Endothelial cell of umbilical vein (primary cell): Measurements from ENCODE around the gene TEX54. TPM values are rescaled to one million over a fixed set of nuclear protein-coding genes. Genes with fewer than 3 reads are reported as not detected.

Experiments used
- BruUV-seq: library from RNA; stranded (reverse); fragments of 400-500 nt; replicated peaks from 2 replicates; lab custom pipeline; 2021; lab: Mats Ljungman, UMichigan
- CTCF ChIA-PET: fragments of 300-600, 350-600 bp; sonication (Branson Sonifier 250); formaldehyde crosslinking; loops from one replicate; lab custom pipeline; 2021; ENCODE audit warnings: antibody characterized with exemption, inconsistent platforms; lab: Charles Lee
- POLR2A ChIA-PET: fragments of 300-600, 350-600 bp; sonication (Branson Sonifier 250); formaldehyde crosslinking; loops from one replicate; lab custom pipeline; 2021; ENCODE audit warnings: antibody characterized with exemption, inconsistent platforms; lab: Charles Lee
- DNase-seq: peaks from one replicate; pipeline ENCODE4 v3.0.0-alpha.2; 2011; ENCODE audit warnings: low read depth, low spot score
- FAIRE-seq: peaks from 2 replicates; lab custom pipeline; 2011; peaks lifted over from hg19 to GRCh38; lab: Jason Lieb, UNC
- H2AFZ ChIP-seq: 2 replicates; pipeline ENCODE4 v1.6.0; 2012; ENCODE audit warnings: low read depth, low read length, control low read depth, inconsistent platforms
- H3K27ac ChIP-seq: 2 replicates; pipeline ENCODE4 v1.5.1; 2011; ENCODE audit warnings: low read depth, mild to moderate bottlenecking, control low read depth, low read length, moderate library complexity; ENCODE audit not compliant: insufficient read depth
- H3K27me3 ChIP-seq, 2 experiments: 2 replicates each; pipeline versions ENCODE4 v1.6.0 to v1.6.1; 2011; ENCODE audit warnings: low read length in 2 of 2, mixed read lengths in 1 of 2; ENCODE audit not compliant: control insufficient read depth in 2 of 2, insufficient read depth in 2 of 2
- H3K36me3 ChIP-seq, 2 experiments: 2 replicates in 1 of 2; 3 replicates in 1 of 2; pipeline ENCODE4 v1.5.1; 2011; ENCODE audit warnings: low read length in 2 of 2, mild to moderate bottlenecking in 1 of 2, moderate library complexity in 1 of 2; ENCODE audit not compliant: control insufficient read depth in 2 of 2, insufficient read depth in 2 of 2; ENCODE audit errors: extremely low read depth in 1 of 2
- H3K4me1 ChIP-seq: 3 replicates; pipeline ENCODE4 v1.5.1; 2011; ENCODE audit warnings: mild to moderate bottlenecking, low read length; ENCODE audit not compliant: control insufficient read depth, insufficient read depth; ENCODE audit errors: extremely low read depth
- H3K4me2 ChIP-seq: 2 replicates; pipeline ENCODE4 v1.6.1; 2011; ENCODE audit warnings: low read length, control low read depth, mixed read lengths; ENCODE audit not compliant: insufficient read depth
- H3K4me3 ChIP-seq, 3 experiments: fragments of 200-600 bp in 1 of 3; sonication (generic), shearing (Covaris generic) in 1 of 3; replicated peaks in 1 of 3; 2 replicates each; pipeline ENCODE4 v1.5.1; 2011 to 2016; ENCODE audit warnings: control low read depth in 3 of 3, low read length in 3 of 3, mild to moderate bottlenecking in 2 of 3, inconsistent platforms in 1 of 3, low read depth in 1 of 3, moderate library complexity in 1 of 3; ENCODE audit not compliant: insufficient read depth in 1 of 3
- H3K79me2 ChIP-seq: 2 replicates; pipeline ENCODE4 v1.6.0; 2012; ENCODE audit warnings: low read length, inconsistent platforms; ENCODE audit not compliant: control insufficient read depth, insufficient read depth
- H3K9ac ChIP-seq: replicated peaks from 2 replicates; pipeline ENCODE3; 2011; ENCODE audit warnings: low read length, control low read depth; ENCODE audit not compliant: insufficient read depth; ENCODE audit errors: extremely low read depth
- H3K9me1 ChIP-seq: replicated peaks from 3 replicates; pipeline ENCODE4 v1.6.0; 2011; ENCODE audit warnings: mild to moderate bottlenecking, low read length; ENCODE audit not compliant: control insufficient read depth, insufficient read depth; ENCODE audit errors: extremely low read depth
- H3K9me3 ChIP-seq: replicated peaks from 2 replicates; pipeline ENCODE4 v1.5.1; 2012; ENCODE audit warnings: low read length, inconsistent platforms; ENCODE audit not compliant: control insufficient read depth, insufficient read depth
- H4K20me1 ChIP-seq: replicated peaks from 2 replicates; pipeline ENCODE3; 2011; ENCODE audit warnings: mild to moderate bottlenecking, low read length; ENCODE audit not compliant: control insufficient read depth, insufficient read depth; ENCODE audit errors: extremely low read depth
- CTCF ChIP-seq, 2 donors: IDR thresholded peaks; 1 replicate in 1 of 2; 2 replicates in 1 of 2; pipeline ENCODE4 v1.5.1; 2011; ENCODE audit warnings: low read length in 2 of 2, mild to moderate bottlenecking in 2 of 2, moderate library complexity in 2 of 2, control low read depth in 1 of 2, inconsistent platforms in 1 of 2, low read depth in 1 of 2; ENCODE audit not compliant: insufficient read depth in 1 of 2; ENCODE audit errors: extremely low read depth in 1 of 2
- EZH2 ChIP-seq: IDR thresholded peaks from 2 replicates; pipeline ENCODE4 v1.6.1; 2012; ENCODE audit warnings: borderline replicate concordance, low read depth, mild to moderate bottlenecking, moderate library complexity, low read length, inconsistent platforms; ENCODE audit not compliant: severe bottlenecking
- JUN ChIP-seq: IDR thresholded peaks from 2 replicates; pipeline ENCODE4 v1.6.1; 2011; ENCODE audit warnings: borderline replicate concordance, low read depth; ENCODE audit not compliant: insufficient read length, insufficient read depth
- MYC ChIP-seq: IDR thresholded peaks from one replicate; pipeline ENCODE4 v1.6.1; 2011; ENCODE audit warnings: mild to moderate bottlenecking, low read depth, low read length
- POLR2A ChIP-seq: IDR thresholded peaks from 2 replicates; pipeline ENCODE4 v1.6.1; 2012; ENCODE audit warnings: low read depth, mild to moderate bottlenecking, control low read depth, low read length
- POLR2AphosphoS5 ChIP-seq: IDR thresholded peaks from 2 replicates; pipeline ENCODE4 v1.6.1; 2012; ENCODE audit warnings: low read depth, mild to moderate bottlenecking, control low read depth, low read length, moderate library complexity; ENCODE audit not compliant: insufficient read depth
- dilution Hi-C: fragments of 300-500 bp; cut with MboI; formaldehyde crosslinking; loops from one replicate; pipeline ENCODE4 v1.15.0; 2019; ENCODE audit warnings: low sequenced_read_pairs; ENCODE audit not compliant: extremely low pct_ligation_motif_present
- intact Hi-C: fragments of 100-400 bp; cut with micrococcal nuclease; formaldehyde crosslinking; loops from one replicate; pipeline ENCODE4 v1.10.0; 2022
- polyA plus RNA-seq, 4 experiments: library from polyadenylated mRNA; depleted of rRNA in 3 of 4; stranded (reverse) in 3 of 4; unstranded in 1 of 4; fragments of >200 nt; gene quantifications; 2 replicates each; pipeline versions ENCODE4 v1.2.1 to v1.2.3, GENCODE V29; 2011 to 2012; ENCODE audit warnings: missing spikeins in 1 of 4
- total RNA-seq: library from RNA; stranded (reverse); gene quantifications from 2 replicates; pipeline ENCODE4 v1.2.3, GENCODE V29; 2021

Gene TEX54
- total and polyA plus RNA-seq, 2 donors (not counting 3 experiments of a cell fraction or from before 2014, with no cell fraction given) = not detected

- Histone ChIP-seq H3K9me3 (no peaks in the 10 kb centered on the region), H3K9me1 (no peaks in the 10 kb centered on the region), H3K36me3 (peaks cover 20 to 26% of the 10 kb centered on the region in 2 experiments), H3K4me1 (peaks cover 45% of the 10 kb centered on the region), H3K27me3 (no peaks in the 10 kb centered on the region), H3K4me3 (peak within 1 kb of the TSS; percentile 75 to 100 (median 95)), H3K27ac (peak within 1 kb of the TSS; percentile 100), H3K79me2 (peaks cover 51% of the 10 kb centered on the region), H3K9ac (peak within 1 kb of the TSS; percentile 100), H3K4me2 (peak within 1 kb of the TSS; percentile 94), H2AFZ (peak within 1 kb of the TSS; percentile 39), H4K20me1 (peaks cover 5% of the 10 kb centered on the region)
- intact Hi-C loops = loop anchor here (1.0 to 5.0 kb wide), 6 partner anchors 26 to 484 kb away; partner anchors contain the start of genes HNRNPUL2, TAF6L, TMEM179B and TTC9C
- BruUV-seq = TSS peak; percentile 68
- peak; percentile 91 for FAIRE-seq
- peak; percentile 99 for TF ChIP-seq POLR2A
- TF ChIP-seq EZH2 = no peak
- peak; percentile 63 to 89 for TF ChIP-seq CTCF (IDR thresholded peaks at IDR 0.05; ENCODE audit: extremely low read depth in 1 of 2, insufficient read depth in 1 of 2, low read depth in 1 of 2, low read length in 2 of 2)
- peak; percentile 99 for TF ChIP-seq POLR2AphosphoS5
- no peak for TF ChIP-seq MYC
- TF ChIP-seq JUN = no peak
- dilution Hi-C loops = no loop called here
- ChIA-PET POLR2A (interaction anchor here (0.7 to 2.3 kb wide), 15 partner anchors 9 to 153 kb away, joined by 3 to 25 read pairs (median 6); partner anchors contain the start of genes HNRNPUL2, TAF6L and TMEM179B), CTCF (interaction anchor here (0.6 to 1.7 kb wide), 20 partner anchors 9 to 289 kb away, joined by 3 to 36 read pairs (median 3); partner anchors contain the start of genes HNRNPUL2, STX5, TMEM179B and TTC9C)
- DNase-seq = peak; percentile 91
Observed at GRCh38 chr11:62880803-62881578, 48.4 kb upstream of the TEX54 start, which contains the start of gene SLC3A2. Gene SLC3A2, plus strand, starts transcription at chr11:62880896. Its CDS starts 128 bp downstream, at chr11:62881024.
